ENCODE results near the gene SH2D2A.
"Not testable (repeated sequence)": the region's sequence is repeated elsewhere in the genome, so short reads cannot be mapped to it uniquely, and the experiment has no call there.

Gene SH2D2A

DNA sequence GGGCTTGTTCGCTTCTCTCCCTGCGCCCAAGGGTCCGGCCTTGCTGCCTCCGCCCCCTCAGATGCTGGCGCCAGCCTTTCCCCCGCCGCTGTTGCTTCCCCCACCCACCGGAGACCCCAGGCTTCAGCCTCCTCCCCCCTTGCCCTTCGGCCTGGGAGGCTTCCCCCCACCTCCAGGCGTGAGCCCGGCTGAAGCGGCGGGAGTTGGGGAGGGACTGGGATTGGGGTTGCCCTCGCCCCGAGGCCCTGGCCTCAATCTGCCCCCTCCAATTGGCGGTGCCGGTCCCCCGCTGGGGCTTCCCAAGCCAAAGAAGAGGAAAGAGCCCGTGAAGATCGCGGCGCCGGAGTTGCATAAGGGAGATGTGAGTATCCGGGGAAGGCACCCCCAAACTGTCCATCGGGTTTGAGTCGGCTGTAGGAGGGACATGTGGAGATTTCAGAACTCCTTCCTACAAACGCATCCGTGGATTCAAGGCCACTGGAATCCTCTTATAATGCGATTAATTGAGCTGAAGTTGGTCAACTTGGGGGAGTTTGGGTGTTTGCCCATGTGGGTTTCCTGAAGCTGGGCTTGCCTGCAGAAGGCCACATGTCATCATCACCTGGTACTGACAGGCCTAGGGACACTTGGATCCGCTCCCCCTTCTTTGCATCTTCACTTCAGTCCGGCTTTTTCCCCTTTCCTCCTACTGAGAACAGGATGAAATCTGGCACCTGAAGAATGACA lies 48.6 kb downstream of the SH2D2A start:
- DNase-seq: peak; percentile 42

DNA sequence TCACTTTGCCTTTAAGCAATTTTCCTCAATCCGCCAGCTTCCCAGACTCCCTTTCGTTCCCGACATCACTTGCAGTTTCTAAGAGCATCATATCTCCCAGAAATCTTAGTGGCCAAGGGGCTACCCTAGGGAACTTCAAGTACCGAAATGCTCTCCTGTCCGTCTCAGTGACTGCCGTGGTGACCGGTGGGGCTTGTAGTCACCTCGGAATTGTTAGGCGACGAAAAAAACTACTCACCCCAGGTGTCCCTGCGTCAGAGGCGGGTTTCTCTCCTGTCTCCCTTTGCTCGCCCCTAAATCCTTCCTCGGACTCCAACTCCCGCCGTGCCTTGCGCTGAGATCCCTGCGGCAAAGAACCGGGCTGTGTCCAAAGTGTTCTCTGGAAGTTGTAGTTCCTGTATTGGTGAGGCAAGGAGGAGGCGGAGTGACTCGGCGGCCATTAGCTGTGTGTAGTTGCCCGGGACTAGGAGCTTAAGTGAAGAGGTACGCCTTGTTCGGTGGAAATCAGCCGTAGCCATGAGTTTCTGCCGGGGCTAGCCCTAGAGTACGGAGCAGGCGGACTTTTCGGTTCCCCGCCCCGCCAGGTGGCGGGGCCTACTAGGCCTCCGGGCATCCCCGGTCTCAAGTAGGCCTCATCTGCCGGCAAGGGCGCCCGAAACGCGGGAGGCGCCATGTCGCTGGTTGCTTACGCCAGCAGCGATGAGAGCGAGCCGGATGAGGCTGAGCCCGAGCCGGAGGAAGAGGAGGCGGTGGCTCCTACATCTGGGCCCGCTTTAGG lies 49.4 kb downstream of the SH2D2A start, which contains the start of gene PRCC:
Gene PRCC, plus strand, starts transcription at position 435 of the 778 bp plus-strand sequence. Its CDS starts 237 bp downstream, at position 672.
- peak; percentile 97 for DNase-seq

DNA sequence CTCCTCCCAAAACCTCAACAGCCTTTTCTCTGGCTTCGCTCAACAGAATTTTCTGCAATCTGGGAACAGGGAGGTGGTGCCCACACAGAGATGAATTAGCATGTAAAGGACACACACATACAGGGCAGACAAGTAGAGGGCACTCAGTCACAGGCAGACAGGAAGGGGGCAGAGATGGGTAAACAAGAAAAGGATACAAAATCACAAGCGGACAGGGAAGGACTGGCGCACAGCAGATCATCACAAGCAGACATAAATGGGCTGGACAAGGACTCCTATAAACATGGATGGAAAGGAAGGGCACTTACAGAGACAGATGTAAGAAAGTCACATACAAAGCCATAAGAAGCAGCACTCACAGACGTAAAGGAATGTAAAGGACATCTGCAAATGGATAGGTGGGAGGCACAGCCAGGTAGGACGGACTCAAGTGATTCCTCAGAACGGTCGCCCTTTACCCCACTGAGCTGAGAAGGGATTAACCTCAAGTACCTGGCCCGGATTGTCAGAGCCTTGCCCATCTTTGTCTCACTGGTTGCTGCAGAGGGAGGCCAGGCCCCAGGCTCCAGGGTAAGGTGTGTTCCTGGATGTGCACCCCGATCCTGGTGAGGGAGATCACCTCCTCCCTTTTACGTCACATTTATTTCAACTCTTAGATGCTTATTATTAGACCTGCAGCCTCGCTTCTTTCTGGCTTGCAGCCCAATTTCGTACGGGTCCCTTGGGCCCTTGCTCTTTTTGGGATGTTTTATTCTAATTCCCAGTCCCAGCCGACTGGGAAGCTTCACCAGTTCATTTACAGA lies 50.1 kb downstream of the SH2D2A start:
- peak; percentile 35 for DNase-seq

DNA sequence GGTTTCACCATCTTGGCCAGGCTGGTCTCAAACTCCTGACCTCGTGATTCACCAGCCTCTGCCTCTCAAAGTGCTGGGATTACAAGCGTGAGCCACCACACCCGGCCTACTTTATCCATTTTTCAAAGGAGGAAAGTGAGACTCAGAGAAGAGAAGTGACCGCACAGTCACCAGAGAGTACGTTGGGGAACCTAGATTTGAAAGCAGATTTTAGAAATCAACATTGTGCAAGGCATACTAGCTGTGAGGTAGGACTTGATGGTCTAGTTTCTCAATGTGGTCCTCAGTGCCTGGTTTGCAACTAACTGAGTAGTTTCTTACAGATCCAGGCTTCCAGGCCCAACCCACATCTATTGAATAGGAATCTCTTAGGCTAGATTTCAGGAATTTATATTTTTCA lies 51.0 kb downstream of the SH2D2A start:
- DNase-seq: no peak

DNA sequence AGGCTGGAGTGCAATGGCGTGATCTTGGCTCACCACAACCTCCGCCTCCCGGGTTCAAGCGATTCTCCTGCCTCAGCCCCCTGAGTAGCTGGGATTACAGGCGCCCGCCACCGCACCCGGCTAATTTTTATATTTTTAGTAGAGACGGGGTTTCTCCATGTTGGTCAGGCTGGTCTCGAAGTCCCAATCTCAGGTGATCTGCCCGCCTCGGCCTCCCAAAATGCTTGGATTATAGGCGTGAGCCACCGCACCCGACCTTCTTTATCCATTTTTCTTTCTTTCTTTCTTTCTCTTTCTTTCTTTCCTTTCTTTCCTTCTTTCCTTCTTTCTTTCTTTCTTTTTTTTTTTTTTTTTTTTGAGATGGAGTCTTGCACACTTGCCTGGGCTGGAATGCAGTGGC lies 51.5 kb downstream of the SH2D2A start:
- DNase-seq: not testable (repeated sequence)

DNA sequence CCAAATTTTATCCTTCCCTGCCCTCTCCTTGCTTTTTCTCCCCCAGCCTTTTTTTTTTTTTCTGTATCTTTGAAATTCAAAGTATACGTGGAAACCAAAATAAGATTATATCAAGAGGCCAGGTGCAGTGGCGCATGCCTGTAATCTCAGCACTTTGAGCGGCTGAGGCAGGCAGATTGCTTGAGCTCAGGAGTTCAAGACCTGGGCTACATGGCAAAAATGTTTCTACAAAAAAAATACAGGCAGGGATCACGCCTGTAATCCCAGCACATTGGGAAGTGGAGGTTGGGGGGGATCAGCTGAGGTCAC lies 55.9 kb downstream of the SH2D2A start:
- no peak for DNase-seq

DNA sequence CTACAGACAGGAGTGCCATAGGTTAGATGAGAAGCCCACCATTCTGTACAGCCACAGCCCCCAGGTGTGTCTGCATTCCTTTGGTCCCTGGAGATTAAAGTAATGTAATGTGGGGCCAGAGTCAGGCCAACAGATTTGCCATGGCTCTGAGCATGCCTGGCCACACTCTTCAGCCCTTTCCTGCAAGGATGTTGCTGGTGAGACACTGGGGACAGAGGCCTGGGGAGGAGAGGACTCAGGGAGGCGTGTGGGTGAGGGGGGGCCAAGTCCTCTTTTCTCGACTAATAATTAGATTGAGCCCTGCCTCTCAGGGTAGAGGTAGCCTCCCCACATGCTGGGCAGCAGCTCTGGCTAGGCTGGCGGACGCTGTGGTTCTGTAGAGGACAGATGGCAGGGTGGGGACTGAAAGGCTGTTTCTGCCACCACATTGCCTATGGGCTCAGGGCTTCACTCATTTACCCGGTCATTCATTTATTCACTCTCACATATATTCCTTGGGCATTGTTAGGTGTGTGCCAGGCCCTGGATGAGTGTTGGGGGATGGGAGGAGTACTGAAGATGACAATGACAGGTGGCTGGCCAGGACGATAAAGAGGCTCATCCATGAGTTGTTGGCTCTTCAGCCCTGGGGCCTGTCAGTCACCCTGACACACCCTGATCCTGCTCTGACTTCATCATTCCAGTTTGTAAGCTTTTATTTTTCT lies 56.4 kb downstream of the SH2D2A start:
- DNase-seq: no peak

DNA sequence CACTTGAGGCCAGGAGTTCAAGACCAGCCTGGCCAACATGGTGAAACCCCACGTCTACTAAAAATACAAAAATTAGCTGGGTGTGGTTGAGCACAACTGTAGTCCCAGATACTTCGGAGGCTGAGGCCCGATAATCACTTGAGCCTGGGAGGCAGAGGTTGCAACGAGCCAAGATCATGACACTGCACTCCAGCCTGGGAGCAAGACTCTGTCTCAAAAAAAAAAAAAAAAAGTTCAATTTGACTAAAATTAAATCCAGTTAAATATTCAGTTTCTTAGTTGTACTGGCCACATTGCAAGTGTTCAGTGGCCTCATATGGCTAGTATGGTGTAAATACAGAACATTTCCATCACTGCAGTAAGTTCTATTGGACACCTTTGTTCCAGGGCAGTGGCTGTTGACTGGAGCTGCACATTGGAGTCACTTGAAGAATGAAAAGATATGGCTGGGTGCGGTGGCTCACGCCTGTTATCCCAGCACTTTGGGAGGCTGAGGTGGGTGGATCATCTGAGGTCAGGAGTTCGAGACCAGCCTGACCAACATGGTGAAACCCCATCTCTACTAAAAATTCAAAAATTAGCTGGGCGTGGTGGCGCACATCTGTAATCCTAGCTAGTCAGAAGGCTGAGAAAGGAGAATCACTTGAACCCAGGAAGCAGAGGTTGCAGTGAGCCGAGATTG lies 58.9 kb downstream of the SH2D2A start:
- DNase-seq: not testable (repeated sequence)

DNA sequence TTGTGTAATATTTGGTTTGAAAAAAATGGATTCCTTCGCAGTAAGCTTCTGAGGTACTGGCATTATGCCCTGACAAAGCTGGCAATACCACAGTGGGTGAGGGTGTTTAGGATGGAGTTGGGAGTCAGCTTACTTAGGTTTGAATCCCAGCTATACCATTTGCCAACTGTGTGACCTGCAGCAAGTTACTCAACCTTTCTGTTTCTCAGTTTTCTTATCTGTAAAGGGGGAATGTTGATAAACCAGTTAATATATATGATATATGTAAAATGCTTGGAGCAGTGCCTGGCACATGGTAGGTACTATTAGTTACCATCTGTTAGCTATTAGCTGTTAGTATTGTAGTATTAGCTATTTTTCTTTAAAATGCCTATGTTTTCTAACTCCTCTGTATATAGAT lies 60.3 kb downstream of the SH2D2A start:
- DNase-seq: no peak
